Measurements from ENCODE around the gene PRRC2B.

The PRRC2B gene

DNA sequence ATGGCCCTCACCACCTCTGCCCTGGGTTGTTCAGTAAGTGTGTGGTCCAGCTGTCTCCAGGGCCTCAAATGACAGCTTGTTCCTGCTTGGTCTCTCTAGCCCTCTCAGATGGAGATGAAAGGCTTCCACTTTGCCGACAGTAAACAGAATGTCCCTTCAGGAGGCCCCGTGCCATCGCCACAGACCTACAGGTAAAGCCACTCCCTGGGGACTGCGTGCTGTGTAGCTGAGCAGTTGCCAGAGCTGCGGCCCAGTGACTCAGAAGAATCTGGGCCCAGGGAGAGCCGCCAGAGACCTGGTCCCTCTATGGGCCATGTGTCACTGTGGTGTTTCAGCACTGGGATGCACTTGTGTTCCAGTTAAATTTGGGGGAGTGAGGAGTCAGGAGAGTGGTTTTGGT lies 98.2 kb downstream of the PRRC2B start:
- H3K9me3 Mint-ChIP-seq: no peaks in the 10 kb centered on the region
- H3K27ac Mint-ChIP-seq: no peak overlapping the region
- no peak overlapping the region for H3K4me3 Mint-ChIP-seq
- DNase-seq (ENCODE audit: low spot score): no peak
- peaks cover 68% of the 10 kb centered on the region for H3K36me3 Mint-ChIP-seq (ENCODE audit: low read depth)
- no peaks in the 10 kb centered on the region for H3K27me3 Mint-ChIP-seq (ENCODE audit: low read depth)
- no peaks in the 10 kb centered on the region for H3K4me1 Mint-ChIP-seq (ENCODE audit: low read depth)

DNA sequence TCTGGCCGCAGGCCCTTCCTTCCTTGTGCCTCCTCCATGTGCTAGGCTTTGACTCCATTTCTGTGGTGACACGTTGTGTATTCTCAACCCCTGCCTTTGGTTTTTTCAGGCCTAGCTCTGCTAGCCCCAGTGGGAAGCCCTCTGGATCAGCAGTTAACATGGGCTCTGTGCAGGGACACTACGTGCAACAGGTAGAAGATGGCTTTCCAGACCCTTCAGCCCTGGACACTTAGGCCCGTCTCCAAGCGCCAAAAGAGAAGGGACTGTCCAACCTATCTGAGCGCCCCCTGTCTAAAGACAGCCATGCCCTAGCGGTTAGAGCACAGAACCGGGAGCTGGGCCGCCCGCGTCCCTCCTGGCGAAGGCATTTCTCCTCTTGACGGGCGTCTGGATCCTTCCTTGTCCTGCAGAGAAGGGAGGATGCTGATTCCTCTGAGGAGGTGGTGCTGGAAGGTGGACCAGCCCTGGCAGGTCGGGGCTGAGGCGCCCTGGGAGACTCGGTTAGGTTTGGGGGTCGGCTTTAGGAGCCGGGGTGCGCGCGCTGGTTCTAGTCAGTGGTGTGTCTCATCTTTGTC lies 100.5 kb downstream of the PRRC2B start:
- no peaks in the 10 kb centered on the region for H3K9me3 Mint-ChIP-seq
- H3K4me3 Mint-ChIP-seq: no peak overlapping the region
- H3K27ac Mint-ChIP-seq: no peak overlapping the region
- no peak for DNase-seq (ENCODE audit: low spot score)
- no peaks in the 10 kb centered on the region for H3K27me3 Mint-ChIP-seq (ENCODE audit: low read depth)
- peaks cover 63% of the 10 kb centered on the region for H3K36me3 Mint-ChIP-seq (ENCODE audit: low read depth)
- H3K4me1 Mint-ChIP-seq (ENCODE audit: low read depth): peaks cover 5% of the 10 kb centered on the region

DNA sequence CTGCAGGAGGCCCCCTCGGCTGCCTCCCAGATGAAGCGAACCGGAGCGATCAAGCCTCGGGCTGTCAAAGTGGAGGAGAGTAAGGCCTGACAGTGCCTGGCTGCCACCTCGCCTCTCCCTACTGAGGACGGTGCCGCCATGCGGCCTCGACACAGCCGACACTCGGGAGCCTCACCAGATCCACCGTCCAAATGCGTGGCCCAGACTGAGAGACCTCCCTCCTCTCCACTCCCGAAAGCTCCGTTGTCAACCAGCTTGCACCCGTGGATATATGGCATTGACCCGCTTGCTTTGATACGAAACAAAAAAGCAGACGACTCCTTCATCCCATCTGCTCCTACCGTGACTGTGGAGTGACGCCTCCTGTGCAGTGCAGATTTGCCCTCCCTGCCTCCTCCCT lies 101.9 kb downstream of the PRRC2B start:
- Mint-ChIP-seq H3K9me3 (no peaks in the 10 kb centered on the region), H3K36me3 (ENCODE audit: low read depth) (peaks cover 57% of the 10 kb centered on the region), H3K4me3 (no peak overlapping the region), H3K27me3 (ENCODE audit: low read depth) (no peaks in the 10 kb centered on the region), H3K27ac (peak overlapping the region; percentile 31), H3K4me1 (ENCODE audit: low read depth) (peaks cover 18% of the 10 kb centered on the region)
- DNase-seq (ENCODE audit: low spot score): no peak

DNA sequence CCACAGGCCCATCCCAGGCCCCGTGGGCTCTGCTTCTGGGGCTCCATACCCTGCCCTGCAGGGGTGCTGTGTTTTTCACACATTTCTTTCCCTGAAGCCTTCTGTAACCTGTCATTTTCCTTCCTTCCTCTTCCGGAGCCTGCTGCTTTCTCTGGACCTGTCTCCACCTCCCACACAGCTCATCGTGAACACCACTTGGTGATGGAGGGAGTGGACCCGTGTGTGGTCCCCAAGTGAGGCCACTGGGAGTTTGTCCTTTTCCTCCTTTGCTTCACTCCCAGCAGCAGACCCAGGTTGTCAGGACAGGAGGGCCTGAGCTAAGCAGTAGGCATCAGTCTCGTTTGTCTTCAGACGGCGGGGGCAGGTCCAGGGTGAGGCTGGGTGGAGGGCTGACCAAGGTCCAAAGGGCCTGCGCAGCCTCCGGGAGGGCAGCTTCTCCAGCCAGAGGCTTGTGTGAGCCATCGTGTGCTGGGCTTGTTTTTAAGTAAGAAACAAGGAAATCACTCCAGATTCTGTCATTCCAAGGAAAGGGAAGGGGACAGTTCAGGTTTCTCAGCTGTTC lies 103.0 kb downstream of the PRRC2B start:
- H3K27ac Mint-ChIP-seq: no peak overlapping the region
- peaks cover 53% of the 10 kb centered on the region for H3K36me3 Mint-ChIP-seq (ENCODE audit: low read depth)
- H3K4me3 Mint-ChIP-seq: no peak overlapping the region
- no peaks in the 10 kb centered on the region for H3K9me3 Mint-ChIP-seq
- DNase-seq (ENCODE audit: low spot score): no peak
- peaks cover 27% of the 10 kb centered on the region for H3K4me1 Mint-ChIP-seq (ENCODE audit: low read depth)
- H3K27me3 Mint-ChIP-seq (ENCODE audit: low read depth): no peaks in the 10 kb centered on the region

DNA sequence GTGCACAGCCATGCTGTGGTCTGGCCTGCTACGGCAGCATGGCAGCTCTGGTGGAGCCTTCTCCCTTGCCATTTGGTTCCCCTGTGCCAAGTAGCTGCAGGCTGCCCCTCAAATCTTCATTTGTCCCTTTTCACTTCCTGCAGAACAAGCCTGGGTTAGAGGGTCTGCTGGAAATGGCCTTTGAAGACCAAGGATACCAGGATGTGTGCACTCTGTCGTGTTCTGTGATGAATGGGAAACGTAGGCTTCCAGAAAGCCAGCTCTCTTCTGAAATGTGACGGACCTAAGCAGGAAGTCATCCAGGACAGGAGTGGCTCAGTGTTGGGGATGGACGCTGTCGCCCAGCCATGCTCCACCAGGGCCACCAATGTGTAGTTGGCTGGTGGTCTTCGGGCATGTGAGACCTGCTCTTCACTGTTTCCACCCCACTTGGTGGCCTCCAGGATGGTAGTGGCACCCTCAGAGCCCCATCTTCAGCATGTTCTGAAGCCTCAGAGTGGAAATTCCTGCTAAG lies 105.4 kb downstream of the PRRC2B start:
- Mint-ChIP-seq H3K9me3 (no peaks in the 10 kb centered on the region), H3K4me1 (ENCODE audit: low read depth) (peaks cover 32% of the 10 kb centered on the region), H3K36me3 (ENCODE audit: low read depth) (peaks cover 37% of the 10 kb centered on the region), H3K27me3 (ENCODE audit: low read depth) (no peaks in the 10 kb centered on the region), H3K4me3 (no peak overlapping the region), H3K27ac (peak overlapping the region; percentile 94)
- DNase-seq (ENCODE audit: low spot score): no peak

DNA sequence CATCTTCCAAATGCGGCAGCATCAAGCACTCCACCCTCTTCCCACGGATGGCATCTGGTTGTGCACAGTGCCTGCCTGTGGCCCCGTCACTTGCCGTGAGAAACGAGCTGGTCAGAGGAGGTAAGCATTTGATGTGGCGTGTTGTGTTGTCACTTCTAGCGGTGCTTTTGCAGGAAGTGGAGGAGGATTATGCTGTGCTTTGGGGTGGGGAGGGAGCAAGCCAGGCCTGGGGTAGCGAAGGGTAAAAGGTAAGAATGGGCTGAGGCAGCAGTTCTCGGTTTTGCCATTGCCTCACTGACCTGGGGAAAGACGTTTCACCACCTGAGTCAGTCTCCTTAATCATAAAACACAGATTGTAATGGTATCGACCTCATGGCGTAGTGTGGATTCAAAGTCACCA lies 106.5 kb downstream of the PRRC2B start:
- peak overlapping the region; percentile 58 for H3K4me3 Mint-ChIP-seq
- H3K4me1 Mint-ChIP-seq (ENCODE audit: low read depth): peaks cover 36% of the 10 kb centered on the region
- DNase-seq (ENCODE audit: low spot score): peak; percentile 80
- H3K27ac Mint-ChIP-seq: peak overlapping the region; percentile 94
- H3K9me3 Mint-ChIP-seq: no peaks in the 10 kb centered on the region
- H3K27me3 Mint-ChIP-seq (ENCODE audit: low read depth): no peaks in the 10 kb centered on the region
- peaks cover 35% of the 10 kb centered on the region for H3K36me3 Mint-ChIP-seq (ENCODE audit: low read depth)

DNA sequence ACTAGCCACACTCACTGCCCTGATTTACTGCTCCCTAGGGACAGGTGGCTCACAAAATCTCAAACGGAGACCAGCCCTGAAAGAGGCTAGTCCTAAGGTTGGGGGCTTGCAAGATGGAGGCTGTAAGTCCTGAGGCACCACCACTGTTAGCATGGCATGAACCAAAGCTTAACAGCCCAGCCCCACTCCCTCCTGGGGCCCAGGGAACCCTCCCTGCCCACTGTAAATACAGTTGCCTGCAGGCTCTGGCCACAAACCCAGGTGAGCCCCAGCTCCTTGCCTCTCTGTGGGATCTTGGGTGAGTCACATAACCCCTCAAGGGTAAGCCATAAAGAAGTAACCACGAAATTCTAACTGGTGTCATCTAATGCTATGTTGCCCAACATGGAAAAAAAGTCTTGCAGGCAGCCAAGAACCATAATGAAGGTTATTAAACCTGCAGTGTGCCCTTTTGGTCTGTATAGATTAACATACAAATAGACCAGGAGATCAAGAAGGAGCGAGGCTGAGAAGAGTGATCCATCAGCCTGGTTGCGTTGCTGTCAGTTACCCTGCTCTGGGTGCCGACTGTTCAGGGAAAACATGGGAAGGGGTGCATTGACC lies 107.2 kb downstream of the PRRC2B start:
- peak; percentile 65 for DNase-seq (ENCODE audit: low spot score)
- Mint-ChIP-seq H3K4me1 (ENCODE audit: low read depth) (peaks cover 36% of the 10 kb centered on the region), H3K9me3 (no peaks in the 10 kb centered on the region), H3K36me3 (ENCODE audit: low read depth) (peaks cover 33% of the 10 kb centered on the region), H3K27me3 (ENCODE audit: low read depth) (no peaks in the 10 kb centered on the region), H3K27ac (peak overlapping the region; percentile 94), H3K4me3 (peak overlapping the region; percentile 58)

DNA sequence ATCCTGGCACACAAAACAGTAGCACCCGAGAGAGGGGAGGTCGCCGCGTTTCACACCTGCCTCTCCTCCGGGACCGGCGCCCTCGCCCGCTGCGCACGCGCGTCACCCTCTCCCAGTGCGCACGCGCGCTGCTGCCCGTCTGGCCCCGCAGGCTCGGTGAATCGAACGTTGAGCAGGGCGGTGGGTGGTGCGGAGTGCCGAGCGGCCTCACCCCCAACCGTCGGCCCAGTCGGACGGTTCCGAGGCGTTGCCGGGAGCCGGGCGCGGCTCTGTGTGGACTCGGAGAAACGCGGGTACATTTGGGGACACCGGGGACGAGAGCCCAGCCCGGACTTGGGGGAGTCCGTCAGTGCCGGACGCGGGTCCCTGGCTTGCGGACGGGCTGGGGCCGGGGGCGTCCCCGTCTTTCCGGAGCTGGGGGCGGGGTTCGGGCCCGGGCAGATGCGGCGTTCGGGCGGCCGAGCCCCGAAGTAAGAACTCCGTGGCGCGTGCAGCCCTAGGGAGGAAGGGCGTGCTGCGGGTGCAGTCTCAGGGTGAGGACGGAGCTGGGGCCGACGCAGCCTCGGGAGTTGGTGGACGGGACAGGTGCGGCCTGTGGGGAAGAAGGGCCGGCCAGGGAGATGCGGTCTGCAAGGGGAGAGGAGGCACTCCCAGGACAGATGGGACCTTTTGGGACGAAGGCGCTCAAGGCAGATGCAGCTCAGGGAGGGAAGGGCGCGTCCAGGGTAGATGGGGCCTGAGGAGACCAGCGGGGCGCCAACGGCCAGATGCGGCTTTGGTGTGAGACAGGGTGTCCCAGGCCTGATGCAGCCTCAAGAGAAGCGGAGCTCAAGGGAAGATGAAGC lies 109.1 kb downstream of the PRRC2B start, which contains the start of gene POMT1:
Gene POMT1 (plus strand): TSS at position 138 of the 845 bp plus-strand sequence. CDS start 1,301 bp downstream, outside the sequence.
- Mint-ChIP-seq H3K4me1 (ENCODE audit: low read depth) (peaks cover 33% of the 10 kb centered on the region), H3K9me3 (no peaks in the 10 kb centered on the region), H3K27me3 (ENCODE audit: low read depth) (no peaks in the 10 kb centered on the region), H3K36me3 (ENCODE audit: low read depth) (peaks cover 30% of the 10 kb centered on the region), H3K27ac (peak within 1 kb of the TSS; percentile 87), H3K4me3 (peak within 1 kb of the TSS; percentile 92)
- DNase-seq (ENCODE audit: low spot score): peak; percentile 89

DNA sequence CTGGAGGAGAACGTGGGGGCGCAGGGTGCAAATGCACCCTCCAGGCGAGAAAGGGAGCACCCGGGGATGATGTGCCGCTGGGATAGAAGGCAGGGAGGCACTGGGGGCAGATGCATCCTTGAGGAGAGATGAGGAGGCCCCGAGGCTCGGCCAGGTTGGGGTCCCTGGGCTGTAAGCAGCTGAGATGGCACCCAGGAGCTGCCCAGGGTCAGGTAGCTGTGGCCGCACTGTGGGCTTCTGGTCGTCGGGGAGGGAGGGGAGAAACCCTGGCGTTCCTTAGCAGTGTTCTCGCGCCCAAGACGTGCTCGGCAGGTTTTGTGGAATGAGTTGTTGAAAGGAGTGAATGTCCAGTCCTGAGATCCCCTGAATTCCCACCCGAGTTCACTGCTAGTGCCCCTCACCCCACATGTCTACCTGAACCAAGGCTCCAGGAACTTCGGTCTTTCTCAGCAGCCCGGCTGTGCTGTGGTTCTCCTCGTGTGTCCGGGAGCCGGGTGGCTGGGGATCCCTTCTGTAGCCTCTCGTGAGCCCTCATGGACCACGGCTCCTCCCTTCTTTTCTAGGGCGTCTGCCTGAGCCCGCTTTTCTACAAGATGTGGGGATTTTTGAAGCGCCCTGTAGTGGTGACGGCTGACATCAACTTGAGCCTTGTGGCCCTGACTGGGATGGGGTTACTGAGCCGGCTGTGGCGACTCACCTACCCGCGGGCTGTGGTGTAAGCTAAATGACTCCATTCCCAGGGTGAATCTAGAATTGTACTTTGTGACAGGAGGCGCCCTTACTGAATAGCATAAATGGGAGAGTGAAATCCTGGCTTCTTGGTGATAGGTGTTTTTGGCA lies 110.0 kb downstream of the PRRC2B start:
- H3K4me3 Mint-ChIP-seq: peak overlapping the region; percentile 92
- no peaks in the 10 kb centered on the region for H3K27me3 Mint-ChIP-seq (ENCODE audit: low read depth)
- DNase-seq (ENCODE audit: low spot score): peak; percentile 83
- peaks cover 28% of the 10 kb centered on the region for H3K36me3 Mint-ChIP-seq (ENCODE audit: low read depth)
- peaks cover 33% of the 10 kb centered on the region for H3K4me1 Mint-ChIP-seq (ENCODE audit: low read depth)
- H3K9me3 Mint-ChIP-seq: no peaks in the 10 kb centered on the region
- peak overlapping the region; percentile 87 for H3K27ac Mint-ChIP-seq

DNA sequence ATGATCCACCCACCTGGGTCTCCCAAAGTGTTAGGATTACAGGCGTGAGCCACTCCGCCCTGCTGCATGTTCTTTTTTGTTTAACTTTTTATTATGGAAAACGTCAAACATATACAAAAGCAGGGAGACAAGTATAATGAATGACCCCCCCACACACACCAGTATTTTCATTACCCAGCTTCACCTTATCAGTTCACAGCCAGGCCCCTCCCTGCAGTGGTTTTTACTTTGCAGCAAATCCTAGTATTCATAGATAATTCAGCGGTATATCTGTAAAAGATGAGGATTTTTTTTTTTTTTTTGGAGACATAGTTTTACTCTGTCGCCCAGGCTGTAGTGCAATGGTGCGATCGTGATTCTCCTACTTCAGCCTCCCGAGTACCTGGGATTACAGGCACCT lies 111.1 kb downstream of the PRRC2B start:
- Mint-ChIP-seq H3K27me3 (ENCODE audit: low read depth) (no peaks in the 10 kb centered on the region), H3K4me1 (ENCODE audit: low read depth) (peaks cover 25% of the 10 kb centered on the region), H3K27ac (no peak overlapping the region), H3K4me3 (peak overlapping the region; percentile 92), H3K36me3 (ENCODE audit: low read depth) (peaks cover 26% of the 10 kb centered on the region), H3K9me3 (no peaks in the 10 kb centered on the region)
- no peak for DNase-seq (ENCODE audit: low spot score)

DNA sequence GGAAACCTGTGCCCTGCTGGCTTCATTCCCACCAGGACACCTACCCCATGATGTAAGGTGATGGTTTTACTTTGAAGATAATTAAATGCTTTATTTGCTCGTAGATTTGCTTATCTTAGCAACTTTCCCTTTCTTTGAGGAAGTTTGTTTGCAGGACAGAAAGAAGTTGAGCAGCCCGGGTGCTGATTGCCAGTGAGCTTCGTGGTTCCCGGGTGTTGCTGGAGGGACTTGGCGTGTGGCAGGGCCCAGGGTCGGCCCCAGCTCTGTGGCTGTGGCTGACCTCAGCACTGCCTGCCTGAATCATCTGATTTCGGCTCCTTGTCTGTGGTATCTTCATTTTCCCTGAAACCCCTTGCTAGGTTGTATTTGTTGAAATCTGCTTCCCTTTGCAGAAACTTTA lies 117.5 kb downstream of the PRRC2B start:
- no peaks in the 10 kb centered on the region for H3K9me3 Mint-ChIP-seq
- H3K36me3 Mint-ChIP-seq (ENCODE audit: low read depth): peaks cover 32% of the 10 kb centered on the region
- H3K4me3 Mint-ChIP-seq: no peak overlapping the region
- no peak overlapping the region for H3K27ac Mint-ChIP-seq
- H3K4me1 Mint-ChIP-seq (ENCODE audit: low read depth): no peaks in the 10 kb centered on the region
- H3K27me3 Mint-ChIP-seq (ENCODE audit: low read depth): no peaks in the 10 kb centered on the region
- no peak for DNase-seq (ENCODE audit: low spot score)

DNA sequence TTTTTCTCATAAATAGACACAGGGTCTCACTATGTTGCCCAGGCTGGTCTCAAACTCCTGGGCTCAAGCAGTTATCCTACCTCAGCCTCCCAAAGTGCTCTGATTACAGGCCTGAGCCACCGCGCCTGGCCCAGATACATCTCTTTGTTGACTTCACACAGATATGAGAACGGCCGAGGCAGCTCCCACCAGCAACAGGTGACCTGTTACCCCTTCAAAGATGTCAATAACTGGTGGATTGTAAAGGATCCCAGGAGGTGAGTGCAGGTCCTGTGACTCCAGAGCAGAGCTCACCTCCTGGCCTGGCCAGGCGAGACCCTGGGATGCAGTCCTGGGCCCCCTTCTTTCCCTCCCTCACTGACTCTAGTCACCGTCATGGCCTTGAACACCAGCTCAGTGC lies 118.0 kb downstream of the PRRC2B start:
- Mint-ChIP-seq H3K27ac (no peak overlapping the region), H3K4me1 (ENCODE audit: low read depth) (no peaks in the 10 kb centered on the region), H3K27me3 (ENCODE audit: low read depth) (no peaks in the 10 kb centered on the region), H3K36me3 (ENCODE audit: low read depth) (peaks cover 30% of the 10 kb centered on the region), H3K4me3 (no peak overlapping the region), H3K9me3 (no peaks in the 10 kb centered on the region)
- no peak for DNase-seq (ENCODE audit: low spot score)

DNA sequence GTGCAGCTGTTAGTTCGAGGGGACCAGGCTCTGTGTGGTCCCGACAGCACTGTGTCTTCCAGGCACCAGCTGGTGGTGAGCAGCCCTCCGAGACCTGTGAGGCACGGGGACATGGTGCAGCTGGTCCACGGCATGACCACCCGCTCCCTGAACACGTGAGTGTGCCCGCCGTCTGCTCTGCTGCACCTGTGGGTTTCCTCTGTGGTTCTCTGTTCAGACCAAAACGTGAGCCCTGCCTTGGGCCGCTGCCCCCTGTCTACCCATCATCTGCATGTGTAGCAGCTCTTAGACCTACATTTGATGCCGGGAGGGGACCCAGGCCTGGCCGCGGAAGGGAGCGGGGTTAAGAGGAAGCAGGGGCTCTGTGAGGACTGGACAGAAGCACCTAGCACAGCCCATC lies 119.3 kb downstream of the PRRC2B start:
- DNase-seq (ENCODE audit: low spot score): no peak
- no peak overlapping the region for H3K4me3 Mint-ChIP-seq
- no peaks in the 10 kb centered on the region for H3K9me3 Mint-ChIP-seq
- no peak overlapping the region for H3K27ac Mint-ChIP-seq
- H3K4me1 Mint-ChIP-seq (ENCODE audit: low read depth): no peaks in the 10 kb centered on the region
- peaks cover 40% of the 10 kb centered on the region for H3K36me3 Mint-ChIP-seq (ENCODE audit: low read depth)
- no peaks in the 10 kb centered on the region for H3K27me3 Mint-ChIP-seq (ENCODE audit: low read depth)
